PC-9 (cell line): ENCODE data around the gene PAQR4.

Source experiments
- CTCF ChIP-seq: fragments of 200-600 bp; sonication (generic); conservative IDR thresholded peaks from 2 replicates; pipeline ENCODE4 v1.6.1; 2017; ENCODE audit warnings: mixed run types, antibody characterized with exemption, mild to moderate bottlenecking, moderate library complexity
- EZH2 ChIP-seq: fragments of 200-600 bp; sonication (generic); IDR thresholded peaks from 2 replicates; pipeline ENCODE4 v1.8.0; 2017; ENCODE audit warnings: antibody characterized with exemption, low read depth

DNA sequence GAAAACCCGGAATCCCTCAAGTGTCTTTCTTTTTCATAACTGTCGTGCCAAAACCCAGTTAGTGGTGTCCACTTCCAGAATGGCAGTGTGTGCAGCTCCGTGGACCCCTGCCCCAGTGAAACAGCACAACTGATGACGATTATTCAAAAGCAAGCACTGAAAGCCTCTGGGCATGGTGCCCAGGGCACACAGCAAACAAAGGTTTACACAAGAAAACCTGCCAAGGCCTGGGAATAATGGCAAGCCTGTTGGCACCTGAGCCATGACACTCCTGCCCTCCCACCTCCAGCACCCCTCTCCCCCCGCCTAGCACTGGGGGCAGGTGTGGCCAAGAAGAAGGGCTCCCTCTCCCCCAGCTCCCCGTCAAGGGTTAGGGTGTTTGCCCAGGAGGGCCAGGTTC lies 8.3 kb downstream of the PAQR4 start:
- TF ChIP-seq CTCF (no peak), EZH2 (no peak)
